Measurements from ENCODE around the gene PHF3.
A peak's percentile ranks its signal among the peaks of the same experiment; 100 is the strongest.

DNA sequence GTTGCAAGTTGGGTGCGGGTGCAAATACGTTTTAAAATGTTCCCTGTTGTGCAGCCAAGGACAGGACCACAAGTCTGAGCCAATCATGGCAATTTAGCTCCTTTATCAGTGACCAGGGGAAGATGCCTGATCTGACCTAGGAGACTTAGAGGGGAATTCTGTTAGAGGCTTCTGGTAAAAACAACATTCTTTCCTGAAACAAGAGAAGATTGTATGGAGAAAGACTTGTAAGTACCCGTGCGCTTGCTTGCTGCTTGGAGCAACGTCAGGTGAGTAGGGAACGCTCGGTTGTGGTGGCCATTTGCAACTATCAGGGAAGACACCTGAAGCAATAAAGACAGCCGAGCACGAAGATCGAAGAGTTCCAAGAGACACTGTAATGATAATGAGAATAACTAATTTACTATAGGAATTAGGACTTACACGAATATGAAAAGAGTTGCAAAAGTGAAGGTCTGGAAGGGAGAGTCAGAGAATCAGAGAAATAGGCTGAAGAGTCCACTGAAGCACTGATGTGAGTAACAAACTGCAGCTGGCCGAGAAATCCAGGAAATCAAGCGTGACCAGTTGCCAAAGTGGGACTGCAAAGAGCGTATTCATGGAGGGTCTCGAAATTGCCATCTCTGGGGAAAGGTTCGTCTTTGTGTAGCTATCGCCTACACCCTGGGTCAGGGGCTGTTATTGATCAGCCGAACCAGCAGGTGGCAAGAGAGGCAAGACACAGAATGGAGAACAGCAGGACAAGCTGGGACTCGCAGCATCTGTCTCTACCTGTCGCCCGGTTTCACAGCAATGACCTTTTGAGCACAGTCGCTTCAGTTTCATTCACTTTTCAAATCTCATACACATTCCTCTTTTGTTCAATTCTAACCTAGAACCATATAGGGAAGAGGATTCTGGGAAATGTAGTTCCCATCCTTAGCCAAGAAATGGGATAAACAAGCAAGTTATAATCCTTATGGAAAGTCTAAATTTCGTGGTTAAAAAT lies 37.3 kb upstream of the PHF3 start:
- TF ChIP-seq CTCF (IDR thresholded peaks at IDR 0.05; ENCODE audit: low read depth, low read length, poor library complexity, severe bottlenecking) (peak; percentile 89), EZH2phosphoT487 (IDR thresholded peaks at IDR 0.05; ENCODE audit: borderline replicate concordance, low read length) (no peak)

Measured in DOHH2 (cell line).